Panc1 (cell line): Measurements from ENCODE around the gene CRADD. TPM values are rescaled to one million over a fixed set of nuclear protein-coding genes. Genes with fewer than 3 reads are reported as not detected.

Source experiments
- ATAC-seq: fragments of 200-7000 bp; cut with Tn5 transposase; 2 replicates; pipeline ENCODE4 v1.9.1; 2020; ENCODE audit warnings: mild to moderate bottlenecking, moderate library complexity
- BruUV-seq: library from RNA; stranded (reverse); fragments of 400-500 nt; replicated peaks from 2 replicates; lab custom pipeline; 2021; lab: Mats Ljungman, UMichigan
- CTCF ChIA-PET: fragments of 300-600 bp; sonication (Branson Sonifier 250); formaldehyde crosslinking; loops from one replicate; lab custom pipeline; 2022; ENCODE audit warnings: antibody characterized with exemption; lab: Charles Lee
- POLR2A ChIA-PET: fragments of 300-600 bp; sonication (Branson Sonifier 250); formaldehyde crosslinking; loops from one replicate; lab custom pipeline; 2022; ENCODE audit warnings: antibody characterized with exemption; lab: Charles Lee
- DNase-seq: peaks from one replicate; pipeline ENCODE4 v3.0.0-alpha.2; 2010; ENCODE audit warnings: low read depth, low spot score
- H3K27ac ChIP-seq: 2 replicates; pipeline ENCODE4 v1.5.1; 2011; ENCODE audit warnings: mild to moderate bottlenecking, low read length, inconsistent platforms
- H3K27me3 ChIP-seq: fragments of 200-500 bp; sonication (Bioruptor generic); 2 replicates; pipeline ENCODE4 v1.6.0; 2014; ENCODE audit warnings: low read length, inconsistent platforms; ENCODE audit not compliant: control insufficient read depth, insufficient read depth
- H3K36me3 ChIP-seq: fragments of 200-500 bp; sonication (Bioruptor generic); 2 replicates; pipeline ENCODE4 v1.5.1; 2014; ENCODE audit warnings: inconsistent platforms, mild to moderate bottlenecking, low read length, moderate library complexity; ENCODE audit not compliant: control insufficient read depth, insufficient read depth
- H3K4me1 ChIP-seq: 2 replicates; pipeline ENCODE4 v1.5.1; 2011; ENCODE audit warnings: inconsistent platforms, mild to moderate bottlenecking, low read length, moderate library complexity; ENCODE audit not compliant: control insufficient read depth, insufficient read depth
- H3K4me3 ChIP-seq, 2 experiments: 2 replicates each; pipeline ENCODE4 v1.5.1; 2011 to 2012; ENCODE audit warnings: low read depth in 2 of 2, low read length in 2 of 2, mild to moderate bottlenecking in 2 of 2, inconsistent platforms in 1 of 2, moderate library complexity in 1 of 2
- H3K9me3 ChIP-seq: fragments of 200-500 bp; sonication (Bioruptor generic); 2 replicates; pipeline ENCODE4 v1.5.1; 2014; ENCODE audit warnings: low read depth, mild to moderate bottlenecking, inconsistent platforms, low read length, moderate library complexity; ENCODE audit not compliant: control insufficient read depth, insufficient read depth
- POLR2AphosphoS5 ChIP-seq: IDR thresholded peaks from 2 replicates; pipeline ENCODE4 v1.6.1; 2012; ENCODE audit warnings: mild to moderate bottlenecking, low read depth, low read length, moderate library complexity
- SIN3A ChIP-seq: IDR thresholded peaks from 2 replicates; pipeline ENCODE4 v1.6.1; 2012; ENCODE audit warnings: low read depth, mild to moderate bottlenecking, low read length, moderate library complexity, borderline replicate concordance; ENCODE audit not compliant: insufficient read depth
- TCF7L2 ChIP-seq: IDR thresholded peaks from 2 replicates; pipeline ENCODE4 v1.6.1; 2011; ENCODE audit warnings: mild to moderate bottlenecking, low read depth, low read length, inconsistent platforms
- in situ Hi-C: cut with HindIII; loops from 2 replicates; pipeline ENCODE4 v1.10.0; 2016; ENCODE audit warnings: low sequenced_read_pairs, low pct_unique_long_range_greater_than_20kb
- intact Hi-C: fragments of 100-400 bp; cut with micrococcal nuclease; formaldehyde crosslinking; loops from one replicate; pipeline ENCODE4 v1.10.0; 2022; ENCODE audit not compliant: unreplicated experiment
- total RNA-seq: library from RNA; stranded (reverse); gene quantifications from one replicate; pipeline ENCODE4 v1.2.1, GENCODE V29; 2021; ENCODE audit not compliant: unreplicated experiment
- TF ChIP-seq, protein P1 (sequence below): fragments of 450-650 bp; IDR thresholded peaks from 2 replicates; pipeline ENCODE4 v1.5.1; 2017; ENCODE audit warnings: mild to moderate bottlenecking
- TF ChIP-seq, protein P2 (sequence below), 2 experiments: IDR thresholded peaks; 2 replicates each; pipeline ENCODE4 v1.6.1; 2011 to 2012; ENCODE audit warnings: low read depth in 2 of 2, control low read depth in 1 of 2, low read length in 1 of 2, mild to moderate bottlenecking in 1 of 2, moderate library complexity in 1 of 2; ENCODE audit not compliant: insufficient read depth in 1 of 2

CRADD gene
- total RNA-seq, 1 experiment from 2014 or later: 7.0 TPM

GRCh38 chr12:93860668-93861373 is 183.6 kb downstream of the CRADD start:
- H3K4me3 ChIP-seq: no peak overlapping the region
- H3K27me3 ChIP-seq: no peaks in the 10 kb centered on the region
- H3K36me3 ChIP-seq: no peaks in the 10 kb centered on the region
- CTCF ChIA-PET: no interaction called here
- intact Hi-C loops (no loop called here), in situ Hi-C loops (no loop called here)
- TF ChIP-seq, protein P1, sequence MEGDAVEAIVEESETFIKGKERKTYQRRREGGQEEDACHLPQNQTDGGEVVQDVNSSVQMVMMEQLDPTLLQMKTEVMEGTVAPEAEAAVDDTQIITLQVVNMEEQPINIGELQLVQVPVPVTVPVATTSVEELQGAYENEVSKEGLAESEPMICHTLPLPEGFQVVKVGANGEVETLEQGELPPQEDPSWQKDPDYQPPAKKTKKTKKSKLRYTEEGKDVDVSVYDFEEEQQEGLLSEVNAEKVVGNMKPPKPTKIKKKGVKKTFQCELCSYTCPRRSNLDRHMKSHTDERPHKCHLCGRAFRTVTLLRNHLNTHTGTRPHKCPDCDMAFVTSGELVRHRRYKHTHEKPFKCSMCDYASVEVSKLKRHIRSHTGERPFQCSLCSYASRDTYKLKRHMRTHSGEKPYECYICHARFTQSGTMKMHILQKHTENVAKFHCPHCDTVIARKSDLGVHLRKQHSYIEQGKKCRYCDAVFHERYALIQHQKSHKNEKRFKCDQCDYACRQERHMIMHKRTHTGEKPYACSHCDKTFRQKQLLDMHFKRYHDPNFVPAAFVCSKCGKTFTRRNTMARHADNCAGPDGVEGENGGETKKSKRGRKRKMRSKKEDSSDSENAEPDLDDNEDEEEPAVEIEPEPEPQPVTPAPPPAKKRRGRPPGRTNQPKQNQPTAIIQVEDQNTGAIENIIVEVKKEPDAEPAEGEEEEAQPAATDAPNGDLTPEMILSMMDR: no peak
- TF ChIP-seq POLR2AphosphoS5: no peak
- TF ChIP-seq TCF7L2: no peak
- TF ChIP-seq SIN3A: no peak
- TF ChIP-seq, protein P2, sequence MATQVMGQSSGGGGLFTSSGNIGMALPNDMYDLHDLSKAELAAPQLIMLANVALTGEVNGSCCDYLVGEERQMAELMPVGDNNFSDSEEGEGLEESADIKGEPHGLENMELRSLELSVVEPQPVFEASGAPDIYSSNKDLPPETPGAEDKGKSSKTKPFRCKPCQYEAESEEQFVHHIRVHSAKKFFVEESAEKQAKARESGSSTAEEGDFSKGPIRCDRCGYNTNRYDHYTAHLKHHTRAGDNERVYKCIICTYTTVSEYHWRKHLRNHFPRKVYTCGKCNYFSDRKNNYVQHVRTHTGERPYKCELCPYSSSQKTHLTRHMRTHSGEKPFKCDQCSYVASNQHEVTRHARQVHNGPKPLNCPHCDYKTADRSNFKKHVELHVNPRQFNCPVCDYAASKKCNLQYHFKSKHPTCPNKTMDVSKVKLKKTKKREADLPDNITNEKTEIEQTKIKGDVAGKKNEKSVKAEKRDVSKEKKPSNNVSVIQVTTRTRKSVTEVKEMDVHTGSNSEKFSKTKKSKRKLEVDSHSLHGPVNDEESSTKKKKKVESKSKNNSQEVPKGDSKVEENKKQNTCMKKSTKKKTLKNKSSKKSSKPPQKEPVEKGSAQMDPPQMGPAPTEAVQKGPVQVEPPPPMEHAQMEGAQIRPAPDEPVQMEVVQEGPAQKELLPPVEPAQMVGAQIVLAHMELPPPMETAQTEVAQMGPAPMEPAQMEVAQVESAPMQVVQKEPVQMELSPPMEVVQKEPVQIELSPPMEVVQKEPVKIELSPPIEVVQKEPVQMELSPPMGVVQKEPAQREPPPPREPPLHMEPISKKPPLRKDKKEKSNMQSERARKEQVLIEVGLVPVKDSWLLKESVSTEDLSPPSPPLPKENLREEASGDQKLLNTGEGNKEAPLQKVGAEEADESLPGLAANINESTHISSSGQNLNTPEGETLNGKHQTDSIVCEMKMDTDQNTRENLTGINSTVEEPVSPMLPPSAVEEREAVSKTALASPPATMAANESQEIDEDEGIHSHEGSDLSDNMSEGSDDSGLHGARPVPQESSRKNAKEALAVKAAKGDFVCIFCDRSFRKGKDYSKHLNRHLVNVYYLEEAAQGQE (IDR thresholded peaks at IDR 0.05; ENCODE audit: insufficient read depth in 1 of 2, low read depth in 2 of 2, low read length in 1 of 2): no peak
- no peak overlapping the region for H3K27ac ChIP-seq
- DNase-seq: no peak
- no peaks in the 10 kb centered on the region for H3K4me1 ChIP-seq
- ATAC-seq: no peak
- no TSS peak for BruUV-seq
- POLR2A ChIA-PET: no interaction called here
- peaks cover 5% of the 10 kb centered on the region; the same call in 1 of the 2 replicates for H3K9me3 ChIP-seq

- BruUV-seq: no TSS peak
- TF ChIP-seq SIN3A: no peak
- TF ChIP-seq, protein P1: no peak
- no peak for TF ChIP-seq POLR2AphosphoS5
- TF ChIP-seq, protein P2 (IDR thresholded peaks at IDR 0.05; ENCODE audit: insufficient read depth in 1 of 2, low read depth in 2 of 2, low read length in 1 of 2): no peak
- TF ChIP-seq TCF7L2: no peak
These were observed 185.2 kb downstream of the CRADD start for GRCh38 chr12:93862424-93862823.

More at GRCh38 chr12:93862424-93862823, 185.2 kb downstream of the CRADD start:
- no peaks in the 10 kb centered on the region for H3K36me3 ChIP-seq
- ATAC-seq: no peak
- POLR2A ChIA-PET: no interaction called here
- H3K4me3 ChIP-seq: no peak overlapping the region
- CTCF ChIA-PET: no interaction called here
- H3K4me1 ChIP-seq: no peaks in the 10 kb centered on the region
- intact Hi-C loops: no loop called here
- in situ Hi-C loops: no loop called here
- DNase-seq: no peak
- no peaks in the 10 kb centered on the region for H3K27me3 ChIP-seq
- H3K9me3 ChIP-seq: peaks cover 13% of the 10 kb centered on the region; the same call in 1 of the 2 replicates
- H3K27ac ChIP-seq: no peak overlapping the region
